ENCODE data around the gene LIN28A.

LIN28A gene

DNA sequence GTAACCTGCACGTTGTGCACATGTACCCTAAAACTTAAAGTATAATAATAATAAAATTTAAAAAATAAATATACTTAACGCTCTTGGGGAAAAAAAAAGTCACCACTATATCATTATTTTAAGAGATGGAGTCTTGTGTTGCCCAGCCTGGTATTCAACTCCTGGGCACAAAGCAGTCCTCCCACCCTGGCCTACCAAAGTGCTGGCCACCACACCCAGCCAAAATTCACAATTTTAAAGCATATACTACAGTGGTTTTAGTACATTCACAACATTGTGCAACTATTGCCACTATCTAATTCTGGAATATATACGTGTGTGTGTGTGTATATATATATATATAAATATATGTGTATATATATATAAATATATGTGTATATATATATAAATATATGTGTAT, 67.5 kb downstream of the LIN28A start:
- no peak for DNase-seq (ENCODE audit: low read depth in 3 of 3, low spot score in 1 of 3)

DNA sequence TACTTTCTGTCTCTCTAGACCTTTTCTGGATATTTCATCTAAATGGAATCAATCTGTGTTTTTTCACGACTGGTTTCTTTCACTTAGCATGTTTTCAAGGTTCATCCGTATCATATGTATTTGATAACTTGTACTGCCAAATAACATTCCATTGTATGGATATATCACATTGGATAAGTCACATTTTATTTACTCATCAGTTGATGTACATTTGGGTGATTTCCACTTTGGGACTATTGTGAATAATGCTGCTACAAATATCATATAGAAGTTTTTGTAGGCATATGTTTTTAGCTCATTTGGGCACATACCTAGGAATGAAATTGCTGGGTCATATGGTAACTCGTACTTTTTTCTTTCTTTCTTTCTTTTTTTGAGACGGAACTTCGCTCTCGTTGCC, 68.4 kb downstream of the LIN28A start:
- DNase-seq (ENCODE audit: low read depth in 3 of 3, low spot score in 1 of 3), result no peak
